HG03558 (cell line): ENCODE results near the gene MEGF8.

Experiments
- ATAC-seq: cut with Tn5 transposase; IDR thresholded peaks from one replicate; pipeline ENCODE4 v1.9.1; 2021; ENCODE audit warnings: moderate number of reproducible peaks; ENCODE audit not compliant: unreplicated experiment; ENCODE audit errors: extremely low read depth

The MEGF8 gene

GRCh38 chr19:42301646-42302203 is 23.7 kb upstream of the MEGF8 start, which contains the start of gene PRR19:
Gene PRR19, plus strand, starts transcription at chr19:42302132. Its CDS starts 7,453 bp downstream, at chr19:42309585.
- no peak for ATAC-seq

- no peak for ATAC-seq
Observed at GRCh38 chr19:42303101-42303464, 22.4 kb upstream of the MEGF8 start.

- no peak for ATAC-seq
Observed at GRCh38 chr19:42303876-42304275, 21.6 kb upstream of the MEGF8 start.

GRCh38 chr19:42306646-42307045 is 18.8 kb upstream of the MEGF8 start:
- ATAC-seq, result no peak

- ATAC-seq, result no peak
Observed at GRCh38 chr19:42309686-42310085, 15.7 kb upstream of the MEGF8 start.

GRCh38 chr19:42311657-42312056 is 13.8 kb upstream of the MEGF8 start:
- no peak for ATAC-seq

GRCh38 chr19:42312370-42312769 is 13.1 kb upstream of the MEGF8 start:
- ATAC-seq, result no peak

GRCh38 chr19:42313096-42313839 is 12.2 kb upstream of the MEGF8 start, which contains the start of gene TMEM145:
Gene TMEM145, plus strand, starts transcription at chr19:42313309. Its CDS starts 68 bp downstream, at chr19:42313377.
- no peak for ATAC-seq

GRCh38 chr19:42313840-42314755 is 11.3 kb upstream of the MEGF8 start:
- no peak for ATAC-seq

GRCh38 chr19:42315024-42315423 is 10.4 kb upstream of the MEGF8 start:
- no peak for ATAC-seq

GRCh38 chr19:42316223-42317211 is 8.9 kb upstream of the MEGF8 start:
- ATAC-seq, result no peak

GRCh38 chr19:42317535-42317934 is 7.9 kb upstream of the MEGF8 start:
- ATAC-seq, result no peak

GRCh38 chr19:42322305-42322704 is 3.1 kb upstream of the MEGF8 start:
- ATAC-seq, result no peak

- ATAC-seq, result no peak
Observed at GRCh38 chr19:42323473-42323851, 2.0 kb upstream of the MEGF8 start.

GRCh38 chr19:42323852-42324654 is 1.4 kb upstream of the MEGF8 start:
- no peak for ATAC-seq

GRCh38 chr19:42324655-42325307 is 654 bp upstream of the MEGF8 start:
- no peak for ATAC-seq

- ATAC-seq, result peak; percentile 7
Observed at GRCh38 chr19:42325896-42326771, 699 bp downstream of the MEGF8 start.

- no peak for ATAC-seq
Observed at GRCh38 chr19:42326969-42327368, 1.5 kb downstream of the MEGF8 start.
